Stimulated activated CD8-positive, alpha-beta memory T cell treated with anti-CD3 and anti-CD28 coated beads, Interleukin-7, amount 100 ng/mL, for 1 hour (primary cell): ENCODE results near the gene DBNL.

ENCODE experiments used
- DNase-seq, 2 donors: peaks; one replicate each; pipeline ENCODE4 v3.0.0-alpha.2; 2020; ENCODE audit warnings: low read depth in 2 of 2

DBNL gene

DNA sequence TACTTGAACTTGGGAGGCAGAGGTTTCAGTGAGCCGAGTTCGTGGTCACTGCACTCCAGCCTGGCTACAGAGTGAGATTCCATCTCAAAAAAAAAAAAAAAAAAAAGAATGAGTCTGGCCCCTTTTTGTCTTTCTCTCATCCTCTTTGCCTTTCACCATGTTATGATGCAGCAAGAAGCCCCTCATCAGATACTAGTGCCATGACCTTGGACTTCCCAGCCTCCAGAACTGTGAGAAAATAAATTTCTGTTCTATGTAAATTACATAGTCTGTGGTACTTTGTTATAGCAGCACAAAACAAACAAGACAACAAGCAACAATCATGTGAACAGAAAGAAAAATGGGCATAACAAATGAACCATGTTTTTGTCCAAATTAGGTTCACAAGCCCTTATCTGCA lies 2.3 kb upstream of the DBNL start:
- no peak for DNase-seq

DNA sequence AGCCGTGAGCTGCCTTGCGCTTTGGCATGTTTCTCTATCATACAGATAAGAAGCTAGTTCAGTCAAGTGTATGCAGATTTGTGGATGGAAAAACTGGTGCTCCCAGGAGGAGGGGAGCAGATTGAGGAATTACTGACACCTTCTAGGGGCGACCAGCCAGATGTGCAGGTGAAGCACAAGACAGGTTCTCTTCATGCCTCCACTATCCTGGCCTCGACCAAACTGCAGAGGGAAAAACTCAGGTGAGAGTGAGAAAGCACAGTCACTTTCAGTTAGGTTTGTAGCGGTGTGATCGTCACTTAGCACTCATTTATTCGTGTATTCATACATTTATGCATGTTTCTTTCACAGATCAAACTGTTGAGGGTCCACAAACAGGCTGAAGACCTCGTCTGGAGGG lies 600 bp upstream of the DBNL start:
- DNase-seq: no peak

DNA sequence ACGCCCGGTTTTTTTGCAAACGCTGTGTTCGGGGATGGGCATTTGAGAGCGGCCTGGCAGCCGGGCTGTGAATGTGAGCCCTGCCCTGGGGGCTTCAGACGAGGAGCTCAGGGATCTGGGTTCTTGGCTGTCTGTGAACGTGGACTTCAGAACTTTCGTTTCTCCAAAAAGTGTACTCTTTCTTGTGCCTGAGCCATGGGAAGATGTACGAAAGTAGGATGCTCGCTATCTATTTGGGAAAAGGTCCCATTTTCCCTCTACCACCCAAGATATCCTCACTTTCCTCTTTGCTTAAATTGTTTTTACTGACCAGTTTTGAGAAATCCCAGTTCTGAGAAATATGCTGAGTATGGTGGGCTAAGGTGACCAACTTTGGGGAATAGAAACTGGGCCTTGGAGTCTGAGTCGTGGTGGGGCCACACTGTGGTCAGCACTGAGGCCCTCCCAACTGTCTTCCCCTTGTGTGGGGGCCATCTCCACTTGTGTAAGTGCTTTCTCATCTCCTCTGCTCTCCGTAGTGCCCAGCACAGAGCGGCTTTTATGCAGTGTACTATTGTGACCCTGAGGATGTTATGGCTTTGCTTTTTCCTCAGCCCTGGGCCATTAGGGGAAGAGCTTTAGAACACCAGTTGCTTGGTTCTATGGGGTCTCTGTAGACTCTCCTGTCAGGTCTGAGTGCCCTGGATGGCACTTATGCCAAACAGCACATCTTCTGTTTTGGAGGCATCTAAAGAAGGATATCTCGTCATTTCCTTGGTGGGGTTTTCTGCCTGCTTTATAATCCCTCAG lies 918 bp downstream of the DBNL start:
- DNase-seq: no peak

DNA sequence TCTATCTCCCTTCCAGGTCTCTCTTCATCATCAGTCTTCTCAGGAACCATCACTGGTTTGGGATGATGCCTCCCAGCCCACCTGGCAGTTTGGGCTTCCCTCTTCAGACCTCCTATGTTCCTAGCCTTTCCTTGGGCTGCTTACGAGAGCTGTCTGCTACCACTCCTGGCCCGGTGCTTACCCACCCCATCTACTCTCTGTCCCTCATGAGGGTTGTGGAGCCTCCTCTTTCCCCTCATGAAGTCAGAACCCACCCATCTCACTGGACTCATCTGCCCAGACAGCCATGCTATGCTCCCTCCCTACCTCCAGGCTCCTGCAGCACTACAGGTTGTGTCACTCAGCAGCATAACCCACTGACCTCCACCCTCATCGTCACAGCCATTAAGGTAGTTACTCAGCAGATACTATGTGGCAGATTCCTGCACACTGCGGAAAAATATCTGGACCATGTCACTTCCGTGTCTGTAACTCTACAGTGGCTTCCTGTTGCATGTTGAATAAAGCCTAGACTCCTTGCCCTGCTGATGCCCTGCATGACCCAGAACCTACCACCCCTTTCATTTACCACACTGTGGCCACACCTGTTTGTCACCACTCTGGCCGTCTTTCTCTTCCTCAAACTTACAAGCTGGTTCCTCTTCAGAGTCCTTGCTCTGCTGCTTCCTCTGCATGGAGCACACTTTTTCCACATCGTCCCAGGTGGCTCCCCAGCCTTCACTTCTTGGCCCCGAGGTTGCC lies 2.0 kb downstream of the DBNL start:
- DNase-seq: no peak

DNA sequence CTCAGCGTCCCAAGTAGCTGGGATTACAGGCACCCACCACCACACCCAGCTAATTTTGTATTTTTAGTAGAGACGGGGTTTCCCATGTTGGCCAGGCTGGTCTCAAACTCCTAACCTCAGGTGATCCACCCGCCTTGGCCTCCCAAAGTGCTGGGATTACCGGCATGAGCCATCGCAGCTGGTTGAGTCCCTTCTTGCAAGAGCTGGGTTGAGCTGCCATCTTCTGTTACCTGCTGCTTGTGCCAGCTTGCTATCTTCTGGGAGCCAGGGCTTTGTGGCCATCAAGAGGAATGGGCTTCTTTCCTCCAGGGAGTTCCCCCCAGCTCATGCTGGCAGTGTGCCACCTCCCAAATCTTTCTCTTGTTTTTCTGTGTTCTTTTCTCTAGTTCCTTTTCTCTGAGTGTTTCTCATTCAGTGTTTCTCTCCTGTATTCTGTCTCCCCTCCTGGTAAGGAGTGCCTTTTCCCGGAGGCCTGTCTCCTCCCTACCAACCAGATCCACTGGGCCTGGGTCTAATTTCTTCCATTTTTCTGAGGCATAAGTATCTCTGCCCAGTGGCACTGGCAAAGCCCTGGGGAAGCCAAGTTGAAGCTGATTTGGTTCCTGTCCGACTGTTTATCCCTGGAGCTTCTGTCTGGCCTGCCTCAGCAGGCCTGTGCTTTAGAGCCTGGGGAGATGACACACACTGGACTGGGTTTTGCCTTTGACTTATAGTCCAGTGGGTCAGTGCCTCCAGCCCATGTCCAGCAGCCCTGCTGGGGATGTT lies 3.7 kb downstream of the DBNL start:
- no peak for DNase-seq

DNA sequence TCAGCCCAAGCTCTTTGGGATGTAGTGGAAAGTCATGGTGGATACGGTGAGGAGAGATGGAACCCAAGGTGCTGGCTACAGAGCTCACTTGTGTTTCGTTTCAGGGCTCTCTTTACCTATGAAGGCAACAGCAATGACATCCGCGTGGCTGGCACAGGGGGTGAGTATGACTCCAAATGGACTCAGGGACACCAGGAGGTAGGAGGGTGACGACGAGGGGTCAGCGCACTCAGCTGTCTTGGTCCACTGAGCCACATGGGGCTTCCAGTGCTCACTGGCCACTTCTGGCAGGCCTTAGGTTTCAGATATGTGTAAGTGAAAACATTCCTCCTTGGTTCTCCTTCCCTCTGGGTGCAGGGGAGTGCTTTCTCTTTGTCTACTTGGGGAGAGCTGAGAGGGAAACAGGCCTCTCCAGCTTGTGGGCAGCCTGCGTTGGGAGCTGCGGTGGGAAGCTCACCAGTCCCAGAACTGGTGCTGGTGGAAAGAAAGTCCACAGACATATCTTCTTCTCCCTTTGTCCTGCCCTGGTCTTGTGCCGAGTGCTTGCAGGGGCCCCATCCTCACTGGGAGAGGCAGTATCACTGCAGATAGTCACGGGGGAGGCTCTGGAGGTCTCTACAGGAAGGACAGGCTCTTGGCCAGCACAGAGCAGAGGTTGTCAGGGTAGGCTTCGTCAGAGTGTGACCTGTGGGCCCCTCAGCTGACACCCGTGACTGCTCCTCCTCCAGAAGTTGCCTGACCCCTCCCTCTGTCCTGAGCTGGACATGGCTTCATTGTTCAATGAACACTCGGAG lies 5.8 kb downstream of the DBNL start:
- no peak for DNase-seq

DNA sequence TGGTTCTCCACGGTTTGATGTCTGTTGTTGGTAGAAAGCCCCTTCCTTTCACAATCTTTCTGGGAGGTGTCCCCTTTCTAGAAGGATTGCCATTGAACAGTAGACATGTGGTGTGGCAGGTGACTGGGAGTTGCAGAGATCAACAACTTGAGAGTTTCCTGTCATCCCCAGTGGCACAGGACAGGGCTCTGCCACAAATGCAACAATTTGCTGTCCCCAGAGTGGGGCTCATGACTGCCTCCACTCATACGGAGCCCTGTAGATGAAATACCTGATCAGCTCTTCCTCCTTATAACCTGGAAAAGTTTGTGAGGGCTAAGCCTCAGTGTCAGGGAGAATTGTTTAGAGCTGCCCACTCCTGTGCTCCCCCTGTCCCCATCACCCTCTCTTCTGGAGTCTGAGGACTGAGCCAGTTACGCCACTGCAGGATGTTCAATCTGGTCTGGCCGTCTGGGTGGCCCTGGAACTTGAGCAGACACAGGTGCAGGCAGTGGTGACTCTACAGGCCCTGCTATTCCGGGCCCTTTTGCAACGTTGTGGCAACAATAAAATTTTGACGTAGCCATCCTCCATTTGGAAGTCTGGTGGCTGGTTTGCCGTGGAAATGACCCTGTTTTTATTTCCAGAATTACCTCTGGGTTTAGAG lies 6.5 kb downstream of the DBNL start:
- DNase-seq: no peak

DNA sequence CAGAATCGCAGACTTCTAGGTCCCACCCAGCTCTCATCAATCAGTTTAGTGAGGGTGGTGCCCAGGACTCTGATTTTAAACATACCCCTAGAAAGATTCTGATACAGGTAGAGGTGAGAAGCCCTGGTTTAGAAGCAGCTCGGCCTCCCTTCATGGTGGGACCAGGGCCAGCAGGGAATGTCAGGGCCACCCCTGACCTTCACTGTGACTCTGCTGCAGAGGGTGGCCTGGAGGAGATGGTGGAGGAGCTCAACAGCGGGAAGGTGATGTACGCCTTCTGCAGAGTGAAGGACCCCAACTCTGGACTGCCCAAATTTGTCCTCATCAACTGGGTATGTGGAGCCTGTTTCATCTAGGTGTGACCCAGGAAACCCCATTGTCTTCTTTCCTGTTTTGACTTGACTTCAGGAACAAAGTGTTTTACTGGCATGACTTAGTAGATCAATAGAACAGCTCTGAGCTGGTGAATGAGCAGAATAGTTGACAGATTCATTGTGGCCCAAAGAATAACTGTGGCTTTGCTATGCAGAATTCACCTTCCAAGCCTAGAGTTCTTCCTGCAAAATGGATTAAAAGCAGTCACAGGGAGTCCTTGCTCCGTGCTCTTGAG lies 7.2 kb downstream of the DBNL start:
- DNase-seq: no peak

DNA sequence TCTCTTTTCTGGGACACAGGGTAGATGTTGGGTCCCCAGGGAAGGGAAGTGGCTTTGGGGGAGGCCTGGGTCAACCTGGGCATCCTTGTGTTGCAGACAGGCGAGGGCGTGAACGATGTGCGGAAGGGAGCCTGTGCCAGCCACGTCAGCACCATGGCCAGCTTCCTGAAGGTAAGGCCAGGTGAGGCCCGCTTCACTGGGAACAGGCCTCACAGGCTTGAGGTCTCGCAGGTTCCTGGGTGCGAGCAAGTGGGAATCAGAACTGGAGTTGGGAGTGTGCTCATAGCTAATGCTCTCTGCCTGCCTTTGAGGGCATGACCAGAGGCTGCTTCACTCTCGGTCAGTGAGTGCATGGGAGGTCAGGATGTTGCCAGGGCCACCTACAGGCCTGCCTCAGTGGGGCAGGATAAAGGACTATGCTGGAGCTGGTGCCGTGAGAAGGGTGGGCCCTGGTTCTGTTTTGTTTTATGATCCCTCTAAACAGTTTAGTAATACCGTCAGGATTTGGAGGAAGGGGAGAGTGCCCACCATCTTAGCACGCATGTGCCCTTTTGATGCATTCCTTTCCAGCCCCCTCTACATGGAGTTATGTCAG lies 8.4 kb downstream of the DBNL start:
- DNase-seq: no peak

DNA sequence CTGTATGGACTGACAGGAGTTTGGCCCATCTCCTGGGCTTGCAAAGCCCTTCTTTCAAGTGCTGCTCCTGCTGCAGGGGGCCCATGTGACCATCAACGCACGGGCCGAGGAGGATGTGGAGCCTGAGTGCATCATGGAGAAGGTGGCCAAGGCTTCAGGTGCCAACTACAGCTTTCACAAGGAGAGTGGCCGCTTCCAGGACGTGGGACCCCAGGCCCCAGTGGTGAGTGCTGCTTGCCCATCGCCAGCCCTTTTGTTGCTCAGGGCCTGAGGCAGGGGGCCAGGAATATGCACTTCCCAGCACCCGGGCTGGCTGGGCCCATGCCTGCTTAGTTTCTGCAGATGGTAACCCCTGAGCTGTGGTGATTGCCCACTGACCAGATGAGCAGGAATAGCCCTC lies 12.2 kb downstream of the DBNL start:
- DNase-seq: no peak

DNA sequence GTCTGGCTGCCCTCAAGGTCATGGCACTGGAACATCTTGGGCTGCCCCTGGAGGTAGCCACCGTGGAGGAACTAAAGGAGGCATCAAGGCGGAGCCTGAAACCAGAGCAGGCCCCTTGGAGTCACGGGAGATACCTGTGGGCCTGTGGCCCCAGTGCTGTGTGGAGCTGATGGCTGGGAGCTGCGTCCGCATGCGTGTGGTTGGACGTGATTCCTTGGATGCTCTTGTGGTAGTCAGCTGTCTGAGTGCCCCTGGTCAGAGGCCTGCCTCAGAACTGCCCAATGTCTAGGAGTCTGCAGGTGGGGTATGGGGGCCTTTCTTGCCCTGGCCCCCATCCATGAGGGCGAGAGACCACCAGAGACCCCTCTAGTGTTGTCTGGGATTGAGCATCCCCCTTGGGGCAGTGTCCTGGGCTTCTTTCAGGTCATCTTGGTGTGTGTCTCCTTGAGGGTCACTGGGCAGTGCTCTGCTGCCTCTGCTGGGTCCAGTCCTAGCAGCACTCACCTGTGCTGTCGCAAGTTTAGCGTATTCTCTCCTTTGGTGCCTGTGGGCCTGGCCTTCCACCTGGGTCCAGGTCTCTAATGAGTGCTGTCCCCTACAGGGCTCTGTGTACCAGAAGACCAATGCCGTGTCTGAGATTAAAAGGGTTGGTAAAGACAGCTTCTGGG lies 12.8 kb downstream of the DBNL start:
- DNase-seq: no peak

DNA sequence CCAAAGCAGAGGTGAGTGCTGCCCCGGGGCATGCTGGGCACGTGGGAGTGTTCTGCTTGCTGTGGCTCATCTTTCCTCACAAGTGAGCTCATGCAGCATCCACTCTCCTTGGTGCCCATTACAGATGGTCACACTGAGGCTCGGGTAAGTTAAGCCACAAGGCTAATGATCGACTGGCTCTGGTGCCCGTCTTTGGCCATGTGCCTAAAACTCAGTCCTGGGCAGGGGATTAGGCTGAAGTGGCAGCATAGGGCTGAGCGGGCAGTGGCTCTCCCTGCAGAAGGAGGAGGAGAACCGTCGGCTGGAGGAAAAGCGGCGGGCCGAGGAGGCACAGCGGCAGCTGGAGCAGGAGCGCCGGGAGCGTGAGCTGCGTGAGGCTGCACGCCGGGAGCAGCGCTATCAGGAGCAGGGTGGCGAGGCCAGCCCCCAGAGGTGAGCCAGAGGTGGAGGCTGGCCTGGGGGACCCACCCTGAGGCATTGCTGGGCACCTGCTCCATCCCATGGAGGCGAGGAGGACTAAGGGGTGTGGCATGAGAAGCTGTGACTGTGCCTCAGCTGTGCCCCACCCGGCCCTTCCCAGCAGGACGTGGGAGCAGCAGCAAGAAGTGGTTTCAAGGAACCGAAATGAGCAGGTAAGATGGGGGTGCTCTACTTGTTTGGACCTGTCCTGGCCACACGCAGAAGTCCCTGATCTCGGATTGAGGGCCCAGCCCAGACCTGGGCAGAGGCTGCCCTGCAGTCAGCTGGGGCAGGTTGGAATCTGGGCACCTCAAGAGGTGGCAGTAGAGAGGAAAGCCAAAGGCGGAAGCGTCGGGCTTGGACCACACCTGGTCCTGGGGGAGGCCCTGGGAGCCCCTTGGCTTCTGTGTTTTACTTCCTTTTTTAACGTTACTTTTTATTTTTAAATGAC lies 13.6 kb downstream of the DBNL start:
- no peak for DNase-seq

DNA sequence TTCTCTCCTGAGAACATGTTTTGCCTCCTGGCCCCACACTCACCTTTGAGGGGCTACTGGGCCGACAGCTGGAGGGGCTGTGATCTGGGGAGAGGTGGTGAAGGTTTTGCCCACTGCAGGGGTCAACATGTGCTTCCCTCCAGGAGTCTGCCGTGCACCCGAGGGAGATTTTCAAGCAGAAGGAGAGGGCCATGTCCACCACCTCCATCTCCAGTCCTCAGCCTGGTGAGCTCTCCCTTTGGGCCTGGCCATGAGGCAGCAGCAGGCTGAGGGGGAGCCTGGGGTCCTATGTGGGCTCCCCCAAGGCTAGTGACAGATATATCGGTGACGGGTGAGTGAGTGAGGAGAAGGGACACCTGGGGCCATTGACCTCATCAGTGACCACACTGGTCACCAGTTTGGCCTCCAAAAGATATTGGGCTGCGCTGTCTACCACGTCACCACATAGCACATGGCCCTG lies 14.3 kb downstream of the DBNL start:
- DNase-seq: no peak

DNA sequence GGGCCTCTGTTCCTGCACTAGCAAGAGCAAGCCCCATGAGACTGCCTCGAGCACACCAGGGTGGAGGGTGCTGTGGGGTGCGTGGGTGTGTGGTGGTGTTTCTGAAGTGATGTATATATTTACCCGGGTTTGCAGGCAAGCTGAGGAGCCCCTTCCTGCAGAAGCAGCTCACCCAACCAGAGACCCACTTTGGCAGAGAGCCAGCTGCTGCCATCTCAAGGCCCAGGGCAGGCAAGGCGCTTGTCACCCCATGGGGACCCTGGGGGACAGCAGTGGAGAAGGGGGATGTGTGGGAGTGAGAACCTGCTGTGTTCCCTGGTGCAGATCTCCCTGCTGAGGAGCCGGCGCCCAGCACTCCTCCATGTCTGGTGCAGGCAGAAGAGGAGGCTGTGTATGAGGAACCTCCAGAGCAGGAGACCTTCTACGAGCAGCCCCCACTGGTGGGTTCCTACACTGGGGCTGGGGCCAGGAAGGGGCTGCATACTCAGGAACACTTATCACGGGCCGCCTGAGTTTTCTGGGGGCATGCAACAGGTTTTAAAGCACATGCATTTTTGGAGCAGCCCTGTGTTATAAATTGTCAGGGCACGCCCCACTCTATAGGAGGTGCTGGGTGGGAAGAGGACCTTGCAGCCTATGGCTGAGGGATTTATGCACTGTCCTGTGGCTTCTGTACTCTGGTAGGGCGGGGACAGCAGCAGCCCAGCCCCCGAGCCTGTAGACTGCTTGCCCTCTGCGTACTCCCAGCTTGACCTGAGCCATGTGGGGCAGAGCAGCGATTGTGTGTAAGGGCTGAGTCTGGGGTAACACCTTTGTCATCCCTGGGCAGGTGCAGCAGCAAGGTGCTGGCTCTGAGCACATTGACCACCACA lies 15.0 kb downstream of the DBNL start:
- no peak for DNase-seq

DNA sequence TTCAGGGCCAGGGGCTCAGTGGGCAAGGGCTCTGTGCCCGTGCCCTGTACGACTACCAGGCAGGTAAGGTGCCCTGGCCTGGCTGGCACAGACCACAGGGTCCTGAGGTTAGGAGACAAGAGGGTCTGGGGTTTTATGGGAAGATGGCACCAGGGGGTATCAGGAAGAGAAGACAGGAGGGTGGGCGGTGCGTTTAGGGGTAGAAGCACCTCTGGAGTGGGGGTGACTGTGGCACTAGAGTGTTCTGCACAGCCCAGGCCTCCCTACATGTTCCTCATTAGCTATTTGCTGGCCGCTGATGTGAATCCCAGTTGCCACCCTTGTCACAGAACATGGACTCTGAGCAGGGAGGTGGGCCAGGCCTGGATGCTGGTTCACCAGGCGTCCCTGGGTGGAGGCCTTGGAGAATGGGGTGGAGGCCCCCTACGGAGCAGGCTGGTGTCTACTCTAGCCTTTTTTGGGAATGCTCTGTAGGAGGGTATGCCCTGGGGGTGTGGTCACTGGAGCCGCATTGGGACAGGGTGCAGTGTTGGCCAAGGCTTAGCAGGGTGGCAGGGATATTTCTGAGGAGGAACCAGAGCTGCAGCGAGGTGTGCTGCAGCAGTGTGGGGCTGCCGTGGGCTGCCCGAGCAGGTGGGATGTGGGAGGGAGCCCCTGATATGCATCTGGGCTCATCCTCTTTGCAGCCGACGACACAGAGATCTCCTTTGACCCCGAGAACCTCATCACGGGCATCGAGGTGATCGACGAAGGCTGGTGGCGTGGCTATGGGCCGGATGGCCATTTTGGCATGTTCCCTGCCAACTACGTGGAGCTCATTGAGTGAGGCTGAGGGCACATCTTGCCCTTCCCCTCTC lies 15.8 kb downstream of the DBNL start:
- DNase-seq: no peak

DNA sequence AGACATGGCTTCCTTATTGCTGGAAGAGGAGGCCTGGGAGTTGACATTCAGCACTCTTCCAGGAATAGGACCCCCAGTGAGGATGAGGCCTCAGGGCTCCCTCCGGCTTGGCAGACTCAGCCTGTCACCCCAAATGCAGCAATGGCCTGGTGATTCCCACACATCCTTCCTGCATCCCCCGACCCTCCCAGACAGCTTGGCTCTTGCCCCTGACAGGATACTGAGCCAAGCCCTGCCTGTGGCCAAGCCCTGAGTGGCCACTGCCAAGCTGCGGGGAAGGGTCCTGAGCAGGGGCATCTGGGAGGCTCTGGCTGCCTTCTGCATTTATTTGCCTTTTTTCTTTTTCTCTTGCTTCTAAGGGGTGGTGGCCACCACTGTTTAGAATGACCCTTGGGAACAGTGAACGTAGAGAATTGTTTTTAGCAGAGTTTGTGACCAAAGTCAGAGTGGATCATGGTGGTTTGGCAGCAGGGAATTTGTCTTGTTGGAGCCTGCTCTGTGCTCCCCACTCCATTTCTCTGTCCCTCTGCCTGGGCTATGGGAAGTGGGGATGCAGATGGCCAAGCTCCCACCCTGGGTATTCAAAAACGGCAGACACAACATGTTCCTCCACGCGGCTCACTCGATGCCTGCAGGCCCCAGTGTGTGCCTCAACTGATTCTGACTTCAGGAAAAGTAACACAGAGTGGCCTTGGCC lies 16.6 kb downstream of the DBNL start:
- DNase-seq: no peak
